Natural killer cell (primary cell): ENCODE measurements around the gene MGAT4C. TPM values are rescaled to one million over a fixed set of nuclear protein-coding genes. Genes with fewer than 3 reads are reported as not detected.
"Not testable (repeated sequence)": the region's sequence is repeated elsewhere in the genome, so short reads cannot be mapped to it uniquely, and the experiment has no call there.

Source experiments
- ATAC-seq, 3 donors: fragments of 150-1000 bp in 2 of 3; fragments of 200-7000 bp in 1 of 3; cut with Tn5 transposase; 1 replicate in 1 of 3; 2 replicates in 2 of 3; pipeline ENCODE4 v1.10.0; 2021; ENCODE audit warnings: mild to moderate bottlenecking in 2 of 3, moderate library complexity in 2 of 3
- DNase-seq, 2 donors: peaks; one replicate each; pipeline versions ENCODE4 v3.0.0 to v3.0.0-alpha.2; 2013 to 2021; ENCODE audit warnings: mixed read lengths in 1 of 2
- H3K27ac ChIP-seq: one replicate; pipeline ENCODE4 v1.5.1; 2013; ENCODE audit warnings: mild to moderate bottlenecking, low read length
- H3K27me3 ChIP-seq: one replicate; pipeline ENCODE4 v1.6.1; 2013; ENCODE audit warnings: low read length; ENCODE audit not compliant: control insufficient read depth, insufficient read depth
- H3K36me3 ChIP-seq: one replicate; pipeline ENCODE4 v1.6.1; 2013; ENCODE audit warnings: low read length; ENCODE audit not compliant: control insufficient read depth, insufficient read depth
- H3K4me1 ChIP-seq: one replicate; pipeline ENCODE4 v1.6.1; 2013; ENCODE audit warnings: low read length; ENCODE audit not compliant: control insufficient read depth, insufficient read depth
- H3K4me3 ChIP-seq: one replicate; pipeline ENCODE4 v1.5.1; 2013; ENCODE audit warnings: low read length
- H3K9me3 ChIP-seq: one replicate; pipeline ENCODE4 v1.6.1; 2013; ENCODE audit warnings: low read length; ENCODE audit not compliant: control insufficient read depth, insufficient read depth
- H3K27ac Mint-ChIP-seq, 2 donors: one replicate each; pipeline ENCODE4 v1.8.0; 2022; ENCODE audit warnings: mild to moderate bottlenecking in 2 of 2, mixed read lengths in 2 of 2, moderate library complexity in 1 of 2
- H3K27me3 Mint-ChIP-seq, 2 donors: one replicate each; pipeline ENCODE4 v1.8.0; 2022; ENCODE audit warnings: low read depth in 2 of 2, mixed read lengths in 2 of 2
- H3K36me3 Mint-ChIP-seq: one replicate; pipeline ENCODE4 v1.8.0; 2022; ENCODE audit warnings: mixed read lengths
- H3K4me1 Mint-ChIP-seq, 2 donors: one replicate each; pipeline ENCODE4 v1.8.0; 2022; ENCODE audit warnings: mixed read lengths in 2 of 2
- H3K4me3 Mint-ChIP-seq: one replicate; pipeline ENCODE4 v1.8.0; 2022; ENCODE audit warnings: mild to moderate bottlenecking, moderate library complexity, mixed read lengths
- H3K9me3 Mint-ChIP-seq, 2 donors: one replicate each; pipeline ENCODE4 v1.8.0; 2022; ENCODE audit warnings: mixed read lengths in 2 of 2
- CTCF ChIP-seq: fragments of 200-600 bp; IDR thresholded peaks from one replicate; pipeline ENCODE4 v1.8.0; 2022; ENCODE audit warnings: antibody characterized with exemption
- WGBS: methylation state at CpG from one replicate; pipeline ENCODE4 v1.1.7; 2013; ENCODE audit warnings: missing lambda C conversion rate; ENCODE audit not compliant: insufficient coverage; 5-methylcytosine and 5-hydroxymethylcytosine counted together
- intact Hi-C: fragments of 100-400 bp; cut with micrococcal nuclease; formaldehyde crosslinking; loops from one replicate; pipeline ENCODE4 v1.14.2; 2022
- total RNA-seq, 4 donors: library from RNA; stranded (reverse); fragments of 120-200 nt in 1 of 4; gene quantifications; one replicate each; pipeline versions ENCODE4 v1.2.3 to v1.2.4, GENCODE V29; 2013 to 2022

MGAT4C gene
- total RNA-seq, 3 donors from 2014 or later (not counting 1 experiment from before 2014, with no cell fraction given), result not detected

GRCh38 chr12:86139671-86140070 is 116.5 kb downstream of the MGAT4C start:
- no CpG with 5 or more reads among the region's 1 CpG for WGBS
- no peaks in the 10 kb centered on the region for H3K36me3 ChIP-seq
- intact Hi-C loops, result no loop called here
- H3K36me3 Mint-ChIP-seq, result no peaks in the 10 kb centered on the region
- H3K4me1 Mint-ChIP-seq, result no peaks in the 10 kb centered on the region
- DNase-seq, result no peak
- no peak overlapping the region for H3K4me3 Mint-ChIP-seq
- TF ChIP-seq CTCF, result no peak
- H3K27ac Mint-ChIP-seq, result no peak overlapping the region
- H3K27me3 Mint-ChIP-seq, result no peaks in the 10 kb centered on the region
- no peak for ATAC-seq
- no peaks in the 10 kb centered on the region for H3K27me3 ChIP-seq
- H3K27ac ChIP-seq, result no peak overlapping the region
- H3K4me3 ChIP-seq, result no peak overlapping the region
- H3K9me3 Mint-ChIP-seq, result peaks cover 10 to 16% of the 10 kb centered on the region in 2 donors
- no peaks in the 10 kb centered on the region for H3K9me3 ChIP-seq
- no peaks in the 10 kb centered on the region for H3K4me1 ChIP-seq

GRCh38 chr12:86138770-86139169 is 117.4 kb downstream of the MGAT4C start:
- no peak for TF ChIP-seq CTCF
- no peak overlapping the region for H3K27ac Mint-ChIP-seq
- peaks cover 12 to 16% of the 10 kb centered on the region in 2 donors for H3K9me3 Mint-ChIP-seq
- Histone ChIP-seq H3K9me3 (no peaks in the 10 kb centered on the region), H3K4me1 (no peaks in the 10 kb centered on the region), H3K27ac (no peak overlapping the region), H3K27me3 (no peaks in the 10 kb centered on the region), H3K4me3 (no peak overlapping the region), H3K36me3 (no peaks in the 10 kb centered on the region)
- 83% methylated on average over 1 of the region's 2 CpGs for WGBS
- H3K36me3 Mint-ChIP-seq, result no peaks in the 10 kb centered on the region
- intact Hi-C loops, result no loop called here
- DNase-seq (no peak), ATAC-seq (no peak)
- H3K27me3 Mint-ChIP-seq, result no peaks in the 10 kb centered on the region
- H3K4me1 Mint-ChIP-seq, result no peaks in the 10 kb centered on the region
- H3K4me3 Mint-ChIP-seq, result no peak overlapping the region

- no peak overlapping the region for H3K27ac Mint-ChIP-seq
- H3K4me3 Mint-ChIP-seq, result no peak overlapping the region
- ATAC-seq, result no peak
- DNase-seq, result no peak
- no peaks in the 10 kb centered on the region for H3K36me3 Mint-ChIP-seq
- Histone ChIP-seq H3K27me3 (no peaks in the 10 kb centered on the region), H3K4me1 (no peaks in the 10 kb centered on the region), H3K9me3 (no peaks in the 10 kb centered on the region), H3K4me3 (no peak overlapping the region), H3K27ac (no peak overlapping the region), H3K36me3 (no peaks in the 10 kb centered on the region)
- intact Hi-C loops, result no loop called here
- no peak for TF ChIP-seq CTCF
- H3K27me3 Mint-ChIP-seq, result no peaks in the 10 kb centered on the region
- peaks cover 12 to 13% of the 10 kb centered on the region in 2 donors for H3K9me3 Mint-ChIP-seq
- 59% methylated on average over 2 of the region's 2 CpGs for whole genome bisulfite sequencing
- H3K4me1 Mint-ChIP-seq, result no peaks in the 10 kb centered on the region
Observed at GRCh38 chr12:86137936-86138335, 118.3 kb downstream of the MGAT4C start.

- no peak overlapping the region for H3K27ac ChIP-seq
- H3K36me3 ChIP-seq, result no peaks in the 10 kb centered on the region
- no peaks in the 10 kb centered on the region for H3K36me3 Mint-ChIP-seq
- H3K27ac Mint-ChIP-seq, result no peak overlapping the region
- no peak overlapping the region for H3K4me3 Mint-ChIP-seq
- H3K9me3 Mint-ChIP-seq, result peaks cover 10 to 13% of the 10 kb centered on the region in 2 donors
- TF ChIP-seq CTCF, result no peak
- no peaks in the 10 kb centered on the region for H3K27me3 Mint-ChIP-seq
- no peak for DNase-seq
- no peaks in the 10 kb centered on the region for H3K9me3 ChIP-seq
- intact Hi-C loops, result no loop called here
- no peak overlapping the region for H3K4me3 ChIP-seq
- no peaks in the 10 kb centered on the region for H3K27me3 ChIP-seq
- H3K4me1 Mint-ChIP-seq, result no peaks in the 10 kb centered on the region
- WGBS, result 72% methylated on average over 2 of the region's 3 CpGs
- ATAC-seq, result no peak
- H3K4me1 ChIP-seq, result no peaks in the 10 kb centered on the region
Observed at GRCh38 chr12:86134561-86134960, 121.6 kb downstream of the MGAT4C start.

- H3K4me3 Mint-ChIP-seq, H3K27ac Mint-ChIP-seq: not testable (repeated sequence)
Observed at GRCh38 chr12:86126900-86127299, 129.3 kb downstream of the MGAT4C start.

More at GRCh38 chr12:86126900-86127299, 129.3 kb downstream of the MGAT4C start:
- H3K9me3 ChIP-seq, H3K27me3 Mint-ChIP-seq, H3K27ac ChIP-seq, H3K4me1 ChIP-seq, H3K4me3 ChIP-seq, H3K36me3 ChIP-seq, intact Hi-C loops, H3K27me3 ChIP-seq, H3K9me3 Mint-ChIP-seq, H3K36me3 Mint-ChIP-seq, H3K4me1 Mint-ChIP-seq, ATAC-seq, DNase-seq: not testable (repeated sequence)
- WGBS, result 90% methylated on average over 3 of the region's 3 CpGs
